HepG2 (cell line): ENCODE measurements around the gene MEIS3. TPM values are rescaled to one million over a fixed set of nuclear protein-coding genes. Genes with fewer than 3 reads are reported as not detected.

Experiments used
- AFF4 ChIP-seq: sonication (generic); formaldehyde crosslinking; IDR thresholded peaks from 2 replicates; pipeline ENCODE4 v1.4.0; 2020; ENCODE audit warnings: missing genetic modification reagents
- E2F1 ChIP-seq: sonication (generic); formaldehyde crosslinking; IDR thresholded peaks from 2 replicates; pipeline ENCODE4 v1.5.0; 2020; ENCODE audit warnings: missing genetic modification reagents
- IKZF5 ChIP-seq: IDR thresholded peaks from 2 replicates; pipeline ENCODE4 v1.6.1; 2018; ENCODE audit warnings: missing genetic modification reagents, mild to moderate bottlenecking, missing compliant biosample characterization
- KLF16 ChIP-seq, 2 experiments: sonication (generic) in 1 of 2; formaldehyde crosslinking in 1 of 2; IDR thresholded peaks; 2 replicates each; pipeline versions ENCODE4 v1.6.1 to v1.8.0; 2016 to 2023; ENCODE audit warnings: missing genetic modification reagents in 2 of 2, missing compliant biosample characterization in 1 of 2
- NPAS2 ChIP-seq: sonication (generic); formaldehyde crosslinking; IDR thresholded peaks from 2 replicates; pipeline ENCODE4 v1.8.0; 2022; ENCODE audit warnings: mild to moderate bottlenecking, missing genetic modification reagents, borderline replicate concordance
- SALL1 ChIP-seq: sonication (generic); formaldehyde crosslinking; IDR thresholded peaks from 2 replicates; pipeline ENCODE4 v1.8.0; 2022; ENCODE audit warnings: mild to moderate bottlenecking, missing genetic modification reagents
- TRAFD1 ChIP-seq: sonication (generic); formaldehyde crosslinking; IDR thresholded peaks from 2 replicates; pipeline ENCODE4 v1.5.1; 2020; ENCODE audit warnings: missing genetic modification reagents, mild to moderate bottlenecking, borderline replicate concordance
- ZNF121 ChIP-seq: sonication (generic); formaldehyde crosslinking; IDR thresholded peaks from 2 replicates; pipeline ENCODE4 v1.5.0; 2020; ENCODE audit warnings: mild to moderate bottlenecking, missing genetic modification reagents
- ZNF136 ChIP-seq: sonication (generic); formaldehyde crosslinking; IDR thresholded peaks from 2 replicates; pipeline ENCODE4 v1.8.1; 2022; ENCODE audit warnings: low read depth, mild to moderate bottlenecking, moderate library complexity, missing genetic modification reagents
- ZNF18 ChIP-seq: sonication (generic); formaldehyde crosslinking; IDR thresholded peaks from 2 replicates; pipeline ENCODE4 v1.8.0; 2022; ENCODE audit warnings: mild to moderate bottlenecking, missing genetic modification reagents; ENCODE audit not compliant: insufficient replicate concordance
- ZNF567 ChIP-seq: sonication (generic); formaldehyde crosslinking; IDR thresholded peaks from 2 replicates; pipeline ENCODE4 v1.8.1; 2023; ENCODE audit warnings: mild to moderate bottlenecking, missing genetic modification reagents, borderline replicate concordance
- ZNF580 ChIP-seq: IDR thresholded peaks from 2 replicates; pipeline ENCODE4 v1.6.1; 2016; ENCODE audit warnings: low read depth, borderline replicate concordance
- ZNF687 ChIP-seq: sonication (generic); formaldehyde crosslinking; IDR thresholded peaks from 2 replicates; pipeline ENCODE4 v1.5.1; 2020; ENCODE audit warnings: mild to moderate bottlenecking, missing genetic modification reagents, moderate library complexity
- ZSCAN9 ChIP-seq: IDR thresholded peaks from 2 replicates; pipeline ENCODE4 v1.6.1; 2016; ENCODE audit warnings: borderline replicate concordance
- polyA plus RNA-seq, 8 experiments: library from polyadenylated mRNA; depleted of rRNA in 3 of 8; stranded (reverse) in 7 of 8; unstranded in 1 of 8; fragments of >200 nt; fragmentation: Illumina TruSeq in 4 of 8; extraction: Trizol in 4 of 8; gene quantifications; 2 replicates each; pipeline versions ENCODE4 v1.2.1 to v1.2.3, GENCODE V29; 2011 to 2016; ENCODE audit warnings: low read depth in 4 of 8, missing spikeins in 1 of 8, mixed read lengths in 1 of 8; ENCODE audit not compliant: insufficient read depth in 1 of 8
- total RNA-seq, 5 experiments: library from RNA; depleted of rRNA; stranded (reverse); fragments of >200 nt; fragmentation: Illumina TruSeq; extraction: Trizol; gene quantifications; 2 replicates each; pipeline ENCODE4 v1.2.3, GENCODE V29; 2016; ENCODE audit warnings: low read depth in 1 of 5

Gene MEIS3
- total and polyA plus RNA-seq, 2 of the 13 experiments (the other 11 are each of a cell fraction or from before 2014, with no cell fraction given), result 0.09 to 0.70 TPM

GRCh38 chr19:47444388-47444821 is 25.1 kb upstream of the MEIS3 start (continued):
- no peak for TF ChIP-seq E2F1
- peak; percentile 18; the same call in 1 of the 2 replicates for TF ChIP-seq ZNF687 (CRISPR knock-in tag)
- TF ChIP-seq NPAS2 (CRISPR knock-in tag), result no peak
- 0 out of 2 replicates have a peak, but pooled peaks have one; percentile 22 for TF ChIP-seq IKZF5 (CRISPR knock-in tag)
- TF ChIP-seq ZSCAN9 (CRISPR knock-in tag), result peak; percentile 53; the same call in 1 of the 2 replicates
- TF ChIP-seq ZNF121 (CRISPR knock-in tag), result no peak; the same call in 1 of the 2 replicates
- 0 out of 2 replicates have a peak, but pooled peaks have one; percentile 32 for TF ChIP-seq ZNF580 (CRISPR knock-in tag)
- no peak for TF ChIP-seq ZNF567
- peak; percentile 72 for TF ChIP-seq SALL1
- TF ChIP-seq AFF4 (CRISPR knock-in tag), result no peak
- TF ChIP-seq KLF16 (CRISPR knock-in tag; IDR thresholded peaks at IDR 0.05), result 0 out of 4 replicates have a peak, but pooled peaks of 1 of the 2 experiments have one; percentile 47
- no peak for TF ChIP-seq TRAFD1 (CRISPR knock-in tag)
- TF ChIP-seq ZNF136, result no peak
- no peak for TF ChIP-seq ZNF18 (CRISPR knock-in tag)
